ENCODE data around the gene SLC16A4. TPM values are rescaled to one million over a fixed set of nuclear protein-coding genes. Genes with fewer than 3 reads are reported as not detected.

Gene SLC16A4
- total RNA-seq, 1 donor from 2014 or later = 7.2 TPM

- Mint-ChIP-seq H3K27me3 (ENCODE audit: unreplicated experiment) (no peaks in the 10 kb centered on the region), H3K4me1 (ENCODE audit: unreplicated experiment) (peaks cover 11% of the 10 kb centered on the region), H3K36me3 (ENCODE audit: low read depth, unreplicated experiment) (no peaks in the 10 kb centered on the region), H3K4me3 (ENCODE audit: unreplicated experiment) (no peak overlapping the region), H3K9me3 (ENCODE audit: unreplicated experiment) (no peaks in the 10 kb centered on the region), H3K27ac (ENCODE audit: unreplicated experiment) (peak overlapping the region; percentile 54)
- no peak for DNase-seq (ENCODE audit: low spot score)
- TF ChIP-seq, protein P1, sequence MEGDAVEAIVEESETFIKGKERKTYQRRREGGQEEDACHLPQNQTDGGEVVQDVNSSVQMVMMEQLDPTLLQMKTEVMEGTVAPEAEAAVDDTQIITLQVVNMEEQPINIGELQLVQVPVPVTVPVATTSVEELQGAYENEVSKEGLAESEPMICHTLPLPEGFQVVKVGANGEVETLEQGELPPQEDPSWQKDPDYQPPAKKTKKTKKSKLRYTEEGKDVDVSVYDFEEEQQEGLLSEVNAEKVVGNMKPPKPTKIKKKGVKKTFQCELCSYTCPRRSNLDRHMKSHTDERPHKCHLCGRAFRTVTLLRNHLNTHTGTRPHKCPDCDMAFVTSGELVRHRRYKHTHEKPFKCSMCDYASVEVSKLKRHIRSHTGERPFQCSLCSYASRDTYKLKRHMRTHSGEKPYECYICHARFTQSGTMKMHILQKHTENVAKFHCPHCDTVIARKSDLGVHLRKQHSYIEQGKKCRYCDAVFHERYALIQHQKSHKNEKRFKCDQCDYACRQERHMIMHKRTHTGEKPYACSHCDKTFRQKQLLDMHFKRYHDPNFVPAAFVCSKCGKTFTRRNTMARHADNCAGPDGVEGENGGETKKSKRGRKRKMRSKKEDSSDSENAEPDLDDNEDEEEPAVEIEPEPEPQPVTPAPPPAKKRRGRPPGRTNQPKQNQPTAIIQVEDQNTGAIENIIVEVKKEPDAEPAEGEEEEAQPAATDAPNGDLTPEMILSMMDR (IDR thresholded peaks at IDR 0.05; ENCODE audit: unreplicated experiment) = no peak
These were observed 730 bp downstream of the SLC16A4 start for GRCh38 chr1:110390096-110390495.

- Mint-ChIP-seq H3K4me1 (ENCODE audit: unreplicated experiment) (peaks cover 19% of the 10 kb centered on the region), H3K4me3 (ENCODE audit: unreplicated experiment) (no peak overlapping the region), H3K27ac (ENCODE audit: unreplicated experiment) (no peak overlapping the region), H3K27me3 (ENCODE audit: unreplicated experiment) (no peaks in the 10 kb centered on the region), H3K9me3 (ENCODE audit: unreplicated experiment) (no peaks in the 10 kb centered on the region), H3K36me3 (ENCODE audit: low read depth, unreplicated experiment) (no peaks in the 10 kb centered on the region)
- no peak for DNase-seq (ENCODE audit: low spot score)
- TF ChIP-seq, protein P1 (IDR thresholded peaks at IDR 0.05; ENCODE audit: unreplicated experiment) = no peak
These were observed 3.6 kb downstream of the SLC16A4 start for GRCh38 chr1:110387048-110387754.

- Mint-ChIP-seq H3K36me3 (ENCODE audit: low read depth, unreplicated experiment) (no peaks in the 10 kb centered on the region), H3K27ac (ENCODE audit: unreplicated experiment) (no peak overlapping the region), H3K27me3 (ENCODE audit: unreplicated experiment) (no peaks in the 10 kb centered on the region), H3K4me3 (ENCODE audit: unreplicated experiment) (no peak overlapping the region), H3K9me3 (ENCODE audit: unreplicated experiment) (no peaks in the 10 kb centered on the region), H3K4me1 (ENCODE audit: unreplicated experiment) (peaks cover 12% of the 10 kb centered on the region)
- TF ChIP-seq, protein P1 (IDR thresholded peaks at IDR 0.05; ENCODE audit: unreplicated experiment) = no peak
- DNase-seq (ENCODE audit: low spot score) = no peak
These were observed 5.5 kb downstream of the SLC16A4 start for GRCh38 chr1:110385369-110385768.

DNA sequence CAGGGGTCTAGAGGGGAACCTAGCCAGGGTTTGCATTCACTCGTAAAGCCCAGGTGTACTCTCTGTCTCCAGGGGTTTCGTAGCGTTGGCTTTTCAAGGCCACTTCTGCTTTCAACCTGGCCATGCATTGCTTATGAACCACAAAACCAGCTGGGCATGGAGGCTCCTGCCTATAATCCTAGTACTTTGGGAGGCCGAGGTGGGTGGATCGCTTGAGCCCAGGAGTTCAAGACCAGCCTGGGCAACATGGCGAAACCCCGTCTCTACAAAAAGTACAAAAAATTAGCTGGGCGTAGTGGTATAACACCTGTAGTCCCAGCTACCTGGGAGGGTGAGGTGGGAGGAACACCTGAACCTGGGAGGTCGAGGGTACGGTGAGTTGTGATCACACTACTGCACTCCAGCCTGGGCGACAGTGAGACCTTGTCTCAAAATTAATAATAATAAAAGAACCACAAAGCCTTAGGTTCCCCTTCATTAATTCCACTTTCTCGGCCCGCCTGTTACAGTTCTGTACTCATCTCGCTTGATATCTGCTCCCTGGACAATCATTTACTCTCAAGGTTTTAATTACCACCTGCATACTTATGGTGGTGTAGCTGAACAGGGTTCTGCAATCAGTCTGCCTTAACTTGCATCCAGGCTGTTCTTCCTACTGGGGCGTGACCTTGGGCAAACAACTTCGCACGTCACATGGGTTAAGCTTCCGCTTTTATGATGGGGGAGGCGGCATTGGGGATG, 6.1 kb downstream of the SLC16A4 start:
- no peak for DNase-seq (ENCODE audit: low spot score)
- Mint-ChIP-seq H3K27me3 (ENCODE audit: unreplicated experiment) (no peaks in the 10 kb centered on the region), H3K27ac (ENCODE audit: unreplicated experiment) (no peak overlapping the region), H3K4me3 (ENCODE audit: unreplicated experiment) (no peak overlapping the region), H3K4me1 (ENCODE audit: unreplicated experiment) (peaks cover 8% of the 10 kb centered on the region), H3K9me3 (ENCODE audit: unreplicated experiment) (no peaks in the 10 kb centered on the region), H3K36me3 (ENCODE audit: low read depth, unreplicated experiment) (no peaks in the 10 kb centered on the region)
- TF ChIP-seq, protein P1 (IDR thresholded peaks at IDR 0.05; ENCODE audit: unreplicated experiment) = no peak

Measured in endothelial cell (in vitro differentiated cells).